GM12892 (cell line): ENCODE results near the gene OPTN.

ENCODE experiments used
- POLR2A ChIP-seq: IDR thresholded peaks from 2 replicates; pipeline ENCODE4 v1.6.1; 2011; ENCODE audit warnings: low read depth, low read length, control low read depth
- POLR2AphosphoS5 ChIP-seq: IDR thresholded peaks from 2 replicates; pipeline ENCODE4 v1.6.1; 2011; ENCODE audit warnings: low read depth, low read length, control low read depth
- TAF1 ChIP-seq: IDR thresholded peaks from 2 replicates; pipeline ENCODE4 v1.6.1; 2011; ENCODE audit warnings: low read depth, mild to moderate bottlenecking, control low read depth, low read length, borderline replicate concordance

GRCh38 chr10:13136651-13137050 lies 36.7 kb downstream of the OPTN start:
- no peak for TF ChIP-seq TAF1
- TF ChIP-seq POLR2A, result no peak
- TF ChIP-seq POLR2AphosphoS5, result no peak
